OCI-LY3 (cell line): ENCODE data around the gene HERC3.

ENCODE experiments used
- EZH2phosphoT487 ChIP-seq: fragments of 200-600 bp; shearing (Covaris generic); IDR thresholded peaks from 2 replicates; pipeline ENCODE4 v1.6.1; 2018; ENCODE audit warnings: antibody characterized with exemption, mixed run types, low read depth
- TF ChIP-seq, protein P1 (sequence below): fragments of 200-600, 300-600 bp; sonication (generic); IDR thresholded peaks from 2 replicates; pipeline ENCODE4 v1.5.1; 2014; ENCODE audit warnings: antibody characterized with exemption, low read length, low read depth

DNA sequence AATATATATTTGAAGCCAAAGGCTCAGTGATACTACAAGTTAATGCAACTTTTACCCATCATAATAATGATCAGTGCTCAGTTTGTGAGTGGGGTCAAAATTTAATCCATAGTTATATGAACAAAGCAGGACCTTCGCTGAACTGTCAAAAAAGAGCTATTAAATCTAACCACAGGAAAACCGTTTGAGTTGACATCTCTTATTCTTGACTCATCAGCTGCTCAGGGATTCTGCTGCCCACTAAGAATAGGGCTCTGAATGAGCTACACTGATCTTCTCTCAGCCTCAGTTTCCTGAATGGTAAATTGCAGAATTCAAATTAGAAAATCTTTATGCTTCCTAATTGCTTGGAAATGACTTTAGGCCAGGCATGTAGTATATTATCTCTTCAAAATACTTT is 150.3 kb downstream of the HERC3 start:
- TF ChIP-seq, protein P1, sequence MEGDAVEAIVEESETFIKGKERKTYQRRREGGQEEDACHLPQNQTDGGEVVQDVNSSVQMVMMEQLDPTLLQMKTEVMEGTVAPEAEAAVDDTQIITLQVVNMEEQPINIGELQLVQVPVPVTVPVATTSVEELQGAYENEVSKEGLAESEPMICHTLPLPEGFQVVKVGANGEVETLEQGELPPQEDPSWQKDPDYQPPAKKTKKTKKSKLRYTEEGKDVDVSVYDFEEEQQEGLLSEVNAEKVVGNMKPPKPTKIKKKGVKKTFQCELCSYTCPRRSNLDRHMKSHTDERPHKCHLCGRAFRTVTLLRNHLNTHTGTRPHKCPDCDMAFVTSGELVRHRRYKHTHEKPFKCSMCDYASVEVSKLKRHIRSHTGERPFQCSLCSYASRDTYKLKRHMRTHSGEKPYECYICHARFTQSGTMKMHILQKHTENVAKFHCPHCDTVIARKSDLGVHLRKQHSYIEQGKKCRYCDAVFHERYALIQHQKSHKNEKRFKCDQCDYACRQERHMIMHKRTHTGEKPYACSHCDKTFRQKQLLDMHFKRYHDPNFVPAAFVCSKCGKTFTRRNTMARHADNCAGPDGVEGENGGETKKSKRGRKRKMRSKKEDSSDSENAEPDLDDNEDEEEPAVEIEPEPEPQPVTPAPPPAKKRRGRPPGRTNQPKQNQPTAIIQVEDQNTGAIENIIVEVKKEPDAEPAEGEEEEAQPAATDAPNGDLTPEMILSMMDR: no peak
- no peak for TF ChIP-seq EZH2phosphoT487
